ENCODE data around the gene FAM180A. TPM values are rescaled to one million over a fixed set of nuclear protein-coding genes. Genes with fewer than 3 reads are reported as not detected.

FAM180A gene
- total RNA-seq, 1 donor from 2014 or later, result not detected

GRCh38 chr7:135792363-135792668 lies 43.7 kb upstream of the FAM180A start:
- Mint-ChIP-seq H3K4me3 (no peak overlapping the region), H3K9me3 (peaks cover 17% of the 10 kb centered on the region), H3K4me1 (peaks cover 27% of the 10 kb centered on the region), H3K36me3 (no peaks in the 10 kb centered on the region), H3K27me3 (ENCODE audit: low read depth) (no peaks in the 10 kb centered on the region), H3K27ac (peak overlapping the region; percentile 78)
- TF ChIP-seq CTCF (IDR thresholded peaks at IDR 0.05; ENCODE audit: unreplicated experiment), result no peak
- no peak for DNase-seq (ENCODE audit: low spot score in 2 of 2, unreplicated experiment in 2 of 2)

- no peak for DNase-seq (ENCODE audit: low spot score in 2 of 2, unreplicated experiment in 2 of 2)
- Mint-ChIP-seq H3K4me1 (peaks cover 22% of the 10 kb centered on the region), H3K4me3 (no peak overlapping the region), H3K27ac (peak overlapping the region; percentile 78), H3K9me3 (peaks cover 18% of the 10 kb centered on the region), H3K36me3 (no peaks in the 10 kb centered on the region), H3K27me3 (ENCODE audit: low read depth) (no peaks in the 10 kb centered on the region)
- no peak for TF ChIP-seq CTCF (IDR thresholded peaks at IDR 0.05; ENCODE audit: unreplicated experiment)
Measured at GRCh38 chr7:135791543-135792362, 43.1 kb upstream of the FAM180A start.

GRCh38 chr7:135790371-135790977 lies 41.9 kb upstream of the FAM180A start:
- TF ChIP-seq CTCF (IDR thresholded peaks at IDR 0.05; ENCODE audit: unreplicated experiment), result no peak
- H3K9me3 Mint-ChIP-seq, result peaks cover 21% of the 10 kb centered on the region
- no peak overlapping the region for H3K4me3 Mint-ChIP-seq
- peaks cover 11% of the 10 kb centered on the region for H3K4me1 Mint-ChIP-seq
- H3K27me3 Mint-ChIP-seq (ENCODE audit: low read depth), result no peaks in the 10 kb centered on the region
- DNase-seq (ENCODE audit: low spot score in 2 of 2, unreplicated experiment in 2 of 2), result no peak
- peaks cover 2% of the 10 kb centered on the region for H3K36me3 Mint-ChIP-seq
- H3K27ac Mint-ChIP-seq, result no peak overlapping the region

- no peak overlapping the region for H3K27ac Mint-ChIP-seq
- no peak for TF ChIP-seq CTCF (IDR thresholded peaks at IDR 0.05; ENCODE audit: unreplicated experiment)
- peaks cover 11% of the 10 kb centered on the region for H3K4me1 Mint-ChIP-seq
- no peak overlapping the region for H3K4me3 Mint-ChIP-seq
- no peak for DNase-seq (ENCODE audit: low spot score in 2 of 2, unreplicated experiment in 2 of 2)
- peaks cover 21% of the 10 kb centered on the region for H3K9me3 Mint-ChIP-seq
- peaks cover 2% of the 10 kb centered on the region for H3K36me3 Mint-ChIP-seq
- H3K27me3 Mint-ChIP-seq (ENCODE audit: low read depth), result no peaks in the 10 kb centered on the region
Measured at GRCh38 chr7:135789956-135790355, 41.3 kb upstream of the FAM180A start.

- Mint-ChIP-seq H3K9me3 (peaks cover 17% of the 10 kb centered on the region), H3K4me3 (no peak overlapping the region), H3K27me3 (ENCODE audit: low read depth) (no peaks in the 10 kb centered on the region), H3K36me3 (peaks cover 2% of the 10 kb centered on the region), H3K4me1 (peaks cover 11% of the 10 kb centered on the region), H3K27ac (no peak overlapping the region)
- no peak for TF ChIP-seq CTCF (IDR thresholded peaks at IDR 0.05; ENCODE audit: unreplicated experiment)
- DNase-seq (ENCODE audit: low spot score in 2 of 2, unreplicated experiment in 2 of 2), result no peak
Measured at GRCh38 chr7:135789431-135789830, 40.8 kb upstream of the FAM180A start.
